Measurements from ENCODE around the gene KDM8.

The KDM8 gene

GRCh38 chr16:27268376-27269299 is 65.3 kb downstream of the KDM8 start, which contains the start of gene NSMCE1:
TSS of gene NSMCE1 (minus strand) at chr16:27268772. CDS start at chr16:27257570, 11,202 bp downstream.
- peak; percentile 92 to 94 for DNase-seq (ENCODE audit: low read depth in 2 of 2)

DNA sequence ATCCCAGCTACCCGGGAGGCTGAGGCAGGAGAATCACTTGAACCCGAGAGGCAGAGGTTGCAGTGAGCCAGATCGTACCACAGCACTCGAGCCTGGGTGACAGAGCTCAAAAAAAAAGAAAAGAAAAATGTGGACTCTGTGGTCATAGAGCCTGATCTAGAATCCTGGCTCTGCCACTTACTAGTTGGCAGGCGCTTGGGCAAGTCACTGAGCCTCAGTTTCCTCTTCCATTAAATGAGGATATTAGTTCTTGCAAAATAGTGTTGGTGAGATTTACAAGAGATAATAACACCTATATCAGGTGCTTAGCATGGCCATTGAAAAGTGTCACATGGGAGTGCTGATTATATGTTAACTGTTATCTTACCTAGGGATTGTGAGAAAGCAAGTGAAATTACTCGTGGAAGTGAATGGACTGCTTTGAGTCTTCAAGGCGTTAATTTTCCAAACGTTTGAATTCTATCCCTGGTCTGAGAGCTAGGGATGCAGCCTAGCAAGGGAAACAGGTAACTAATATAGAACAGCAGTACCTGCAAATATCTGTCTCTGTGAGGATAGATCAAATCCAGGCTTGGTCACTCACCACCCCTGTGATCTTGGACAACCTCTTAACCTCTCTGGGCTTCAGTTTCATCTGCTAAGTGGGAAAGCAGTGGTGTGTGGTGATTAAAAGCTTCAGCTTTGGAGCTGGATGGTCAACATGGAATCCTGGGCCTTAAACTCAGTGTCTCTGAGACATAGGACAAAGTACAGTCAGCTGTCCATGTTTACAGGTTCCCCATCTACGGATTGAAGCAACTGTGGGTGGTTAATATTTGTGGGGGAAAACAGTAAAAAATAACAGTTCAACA is 66.2 kb downstream of the KDM8 start:
- no peak for DNase-seq (ENCODE audit: low read depth in 2 of 2)

- no peak for DNase-seq (ENCODE audit: low read depth in 2 of 2)
These were observed 67.0 kb downstream of the KDM8 start for GRCh38 chr16:27270349-27270748.
